Left lobe of liver (tissue), 2 donors: ENCODE results near the gene APOBEC3A. TPM values are rescaled to one million over a fixed set of nuclear protein-coding genes. Genes with fewer than 3 reads are reported as not detected.
A peak's percentile ranks its signal among the peaks of the same experiment; 100 is the strongest.
"Not testable (repeated sequence)": the region's sequence is repeated elsewhere in the genome, so short reads cannot be mapped to it uniquely, and the experiment has no call there.

Experiments
- ATAC-seq: fragments of 200-7000 bp; cut with Tn5 transposase; one replicate; pipeline ENCODE4 v1.9.1; 2020; ENCODE audit warnings: mild to moderate bottlenecking, moderate library complexity
- DNase-seq: peaks from one replicate; pipeline ENCODE4 v3.0.0-alpha.2; 2020; ENCODE audit warnings: low spot score
- total RNA-seq: library from RNA; stranded (reverse); gene quantifications from one replicate; pipeline ENCODE4 v1.2.1, GENCODE V29; 2021
- donor health status: DM: no; HTN: no; CAD: no; lungs with moderate emphysema.
- donor health status: DM: no; HTN: yes; CAD: no.

Gene APOBEC3A
- total RNA-seq, 1 donor from 2014 or later, result 0.98 TPM

DNA sequence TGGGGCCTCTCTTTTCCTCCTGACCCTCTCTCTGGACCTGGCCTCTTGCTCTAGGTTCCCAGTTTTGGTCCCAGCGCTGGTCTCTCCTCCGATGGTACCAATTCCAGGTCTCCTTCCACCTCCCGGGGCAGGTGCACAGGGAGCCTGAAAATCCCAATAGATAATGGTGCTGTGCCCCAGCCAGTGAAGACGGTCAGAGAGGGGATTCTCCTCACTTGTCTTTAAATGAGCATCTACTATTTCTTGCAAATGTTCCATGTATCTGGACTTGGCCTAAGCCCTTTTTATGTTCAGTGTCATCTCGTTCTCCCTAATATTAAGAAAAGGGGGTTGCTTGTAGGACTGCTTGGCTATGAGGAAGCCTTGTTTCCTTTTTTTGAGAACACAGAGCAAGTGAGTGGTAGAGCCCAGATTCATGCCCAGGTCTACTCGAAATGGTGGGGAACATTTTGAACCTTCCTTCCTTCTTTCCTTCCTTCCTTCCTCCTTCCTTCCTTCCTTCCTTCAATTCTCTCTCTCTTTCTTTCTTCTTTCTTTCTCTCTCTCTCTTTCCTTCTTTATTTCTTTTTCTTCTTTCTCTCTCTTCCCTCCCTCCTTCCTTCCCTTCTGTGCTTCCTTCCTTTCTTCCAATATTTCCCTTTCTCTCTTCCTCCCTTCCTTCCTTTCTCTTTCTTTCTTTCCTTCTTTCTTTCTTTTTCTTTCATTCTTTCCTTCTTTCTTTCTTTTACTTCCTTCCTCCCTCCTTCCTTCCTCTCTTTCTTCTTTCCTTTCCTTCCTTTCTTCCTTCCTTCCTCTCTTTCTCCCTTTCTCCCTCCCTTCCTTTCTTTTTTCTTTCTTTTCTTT lies 620 bp downstream of the APOBEC3A start:
- ATAC-seq (no peak), DNase-seq (no peak)

DNA sequence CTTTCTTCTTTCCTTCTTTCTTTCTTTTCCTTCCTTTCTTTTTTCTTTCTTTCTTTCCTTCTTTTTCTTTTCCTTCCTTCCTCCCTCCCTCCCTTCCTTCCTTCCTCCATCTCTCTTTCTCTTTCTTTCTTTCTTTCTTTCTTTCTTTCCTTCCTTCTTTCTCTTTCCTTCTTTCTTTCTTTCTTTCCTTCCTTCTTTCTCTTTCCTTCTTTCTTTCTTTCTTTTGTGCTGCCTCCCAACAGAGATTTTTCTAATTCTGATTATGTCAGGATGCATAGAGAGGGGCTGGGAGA lies 1.2 kb downstream of the APOBEC3A start:
- ATAC-seq, DNase-seq: not testable (repeated sequence)

DNA sequence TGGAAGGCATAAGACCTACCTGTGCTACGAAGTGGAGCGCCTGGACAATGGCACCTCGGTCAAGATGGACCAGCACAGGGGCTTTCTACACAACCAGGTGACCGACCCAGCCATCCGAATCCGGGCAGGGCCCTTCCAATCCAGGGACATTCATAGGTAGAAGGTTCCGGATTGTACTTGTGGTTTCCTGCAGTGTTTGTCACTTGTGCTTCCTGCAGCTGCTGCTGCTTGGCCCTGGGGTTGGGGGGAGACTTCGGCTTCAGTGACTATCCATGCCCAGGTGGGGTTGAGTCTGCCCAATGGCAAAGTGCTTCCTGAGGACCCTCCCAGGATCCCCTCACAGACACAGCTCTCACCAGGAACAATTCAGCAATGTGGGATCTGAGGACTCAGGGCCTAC lies 2.2 kb downstream of the APOBEC3A start:
- ATAC-seq, result no peak
- no peak for DNase-seq

DNA sequence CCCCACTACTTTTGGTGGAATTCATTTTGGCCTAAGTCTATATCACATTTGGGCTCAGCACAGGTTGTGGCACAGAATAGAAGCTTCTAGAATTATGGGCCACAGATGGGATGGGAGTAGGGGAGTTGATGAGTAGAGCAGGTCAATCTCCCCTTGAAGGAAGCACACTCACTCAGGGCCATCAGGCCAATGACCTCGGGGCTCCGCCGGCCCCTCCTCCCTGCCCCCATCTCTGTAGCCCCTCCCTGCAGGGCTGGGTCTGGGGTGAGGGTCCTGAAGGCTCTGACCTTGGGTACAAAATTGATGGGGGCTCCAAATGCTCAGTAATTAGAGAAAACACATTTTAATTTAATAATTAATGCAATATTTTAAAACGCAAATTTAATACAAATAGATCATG lies 3.3 kb downstream of the APOBEC3A start:
- not testable (repeated sequence) for DNase-seq, ATAC-seq

DNA sequence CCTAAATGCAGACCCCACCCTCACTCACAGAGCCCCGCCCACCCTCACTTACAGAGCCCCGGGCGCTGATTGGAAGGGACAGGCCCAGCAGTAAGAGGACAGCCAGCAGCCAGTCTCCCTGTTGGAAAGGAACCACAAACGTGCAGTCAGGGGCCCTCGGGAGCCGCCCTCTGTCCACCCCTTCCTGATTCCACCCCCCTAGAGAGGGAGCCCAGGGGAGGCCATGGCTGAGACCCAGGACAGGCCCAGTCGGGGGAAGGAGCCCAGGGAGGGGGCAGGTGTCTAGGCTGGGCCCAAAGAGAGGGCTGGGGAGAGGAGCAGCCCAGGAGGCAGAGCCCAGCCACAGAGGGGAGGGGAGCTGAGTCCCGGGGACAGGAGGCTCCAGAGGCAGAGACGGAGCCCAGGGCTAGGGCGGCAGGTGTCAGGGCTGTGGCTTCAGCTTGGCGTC lies 5.9 kb downstream of the APOBEC3A start:
- peak; percentile 13 for ATAC-seq
- not testable (repeated sequence) for DNase-seq

DNA sequence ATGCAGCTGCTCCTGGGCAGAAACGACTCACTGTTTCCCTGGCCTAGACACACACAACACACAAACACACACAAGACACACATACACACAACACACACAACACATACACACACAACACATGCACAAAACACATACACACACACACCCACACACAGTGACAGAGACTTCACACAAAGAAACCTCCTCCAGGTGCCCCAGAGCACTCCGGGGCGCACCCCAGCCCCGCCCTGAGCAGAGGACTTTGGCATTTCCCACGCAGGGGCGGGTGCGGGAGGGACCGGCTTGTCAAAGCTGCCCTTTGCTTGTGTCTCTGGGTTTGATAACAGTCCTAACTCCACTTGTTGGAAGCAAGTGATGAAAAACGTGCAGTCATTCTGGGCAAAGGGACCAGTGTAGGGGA lies 6.5 kb downstream of the APOBEC3A start:
- ATAC-seq (peak; percentile 76), DNase-seq (no peak)

DNA sequence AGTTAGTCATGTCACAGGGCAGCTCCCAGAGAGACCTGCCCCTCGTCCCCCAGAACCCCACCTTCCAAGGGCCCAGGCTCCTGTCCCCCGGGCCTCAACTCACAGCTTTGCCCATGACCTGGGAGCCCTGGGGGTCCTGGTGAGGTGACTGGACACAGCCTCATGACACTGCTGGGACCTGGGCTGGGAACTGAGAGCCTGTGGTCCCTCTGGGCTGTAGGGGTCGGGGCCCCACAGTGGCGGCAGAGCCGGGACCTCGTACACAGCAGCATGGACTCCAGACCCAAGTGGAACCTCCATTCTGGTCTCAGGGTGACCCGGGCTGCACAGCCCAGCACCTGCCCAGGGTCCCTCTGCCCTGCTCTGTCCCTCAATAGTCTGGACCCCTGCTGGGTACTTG lies 6.9 kb downstream of the APOBEC3A start:
- DNase-seq, result no peak
- no peak for ATAC-seq

DNA sequence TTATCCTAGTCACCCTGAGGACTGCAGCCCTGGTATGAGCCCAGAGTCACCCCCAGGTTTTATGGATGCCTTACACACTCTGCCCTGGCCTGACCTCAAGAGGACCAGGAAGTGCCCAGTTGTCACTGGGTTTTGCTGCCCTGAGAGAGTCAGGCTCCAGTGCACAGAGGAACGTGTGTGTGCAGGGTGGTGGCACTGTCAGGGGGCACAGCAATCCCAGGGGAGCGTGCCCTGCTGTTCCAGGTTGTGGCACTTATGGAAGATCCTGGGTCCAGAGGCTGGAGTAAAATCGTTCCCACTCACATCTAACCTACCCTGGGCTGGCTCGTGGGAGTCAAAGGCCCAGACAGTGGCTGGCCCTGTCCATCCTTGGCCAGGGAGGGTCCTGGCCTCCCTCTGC lies 7.6 kb downstream of the APOBEC3A start:
- DNase-seq (no peak), ATAC-seq (no peak)

DNA sequence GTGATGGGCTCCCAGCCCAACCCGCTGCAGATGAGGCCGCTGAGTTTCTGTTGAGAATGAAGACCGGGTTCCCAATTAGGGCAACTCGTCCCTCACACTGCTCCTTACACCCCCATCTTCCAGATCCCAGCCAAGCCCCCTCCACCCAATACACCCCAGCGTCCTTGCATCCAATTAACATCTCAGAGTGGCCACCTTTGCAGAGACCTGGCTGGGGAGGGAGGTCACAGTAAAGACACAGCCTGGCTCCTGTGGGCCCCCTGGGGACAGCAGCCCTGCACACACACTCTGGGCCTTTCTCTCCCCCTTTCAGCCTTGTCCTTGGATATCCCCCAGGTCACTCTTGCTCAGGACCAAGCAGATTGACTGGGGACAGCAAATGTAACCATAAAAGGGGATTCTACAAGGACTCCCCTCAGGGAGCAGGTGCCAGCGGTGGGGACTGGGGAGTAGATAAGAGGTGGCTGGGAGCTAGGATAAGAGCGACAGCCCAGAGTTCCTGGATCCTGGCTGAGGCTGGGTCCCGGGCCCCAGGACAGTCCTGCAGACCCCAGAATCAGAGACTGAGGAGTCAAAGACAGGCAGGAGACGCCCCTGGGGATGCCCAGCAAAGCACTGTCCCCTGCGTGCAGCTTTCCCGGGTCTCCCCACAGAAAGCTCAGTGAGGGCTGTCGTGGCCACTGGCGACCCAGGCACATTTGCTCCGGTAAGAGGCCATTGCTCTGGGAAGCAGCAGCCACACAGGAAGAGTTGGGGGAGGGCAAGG lies 8.4 kb downstream of the APOBEC3A start:
- no peak for ATAC-seq
- no peak for DNase-seq

DNA sequence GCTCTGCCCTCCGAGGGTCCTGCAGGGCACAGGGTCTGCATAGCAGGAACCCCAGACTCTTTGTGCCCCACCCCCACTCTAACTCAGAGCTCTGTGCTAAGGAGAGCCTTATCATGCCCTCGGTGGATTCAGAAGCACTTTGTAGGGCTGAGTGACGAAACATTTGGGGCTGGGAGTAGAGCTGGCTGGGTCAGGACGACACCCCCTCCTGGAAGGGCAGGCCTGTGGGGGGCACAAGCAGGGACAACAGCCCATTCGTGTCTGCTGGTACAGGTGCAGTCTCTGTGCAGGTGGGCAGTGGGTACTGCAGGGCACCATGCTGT lies 8.9 kb downstream of the APOBEC3A start:
- DNase-seq, result no peak
- no peak for ATAC-seq

DNA sequence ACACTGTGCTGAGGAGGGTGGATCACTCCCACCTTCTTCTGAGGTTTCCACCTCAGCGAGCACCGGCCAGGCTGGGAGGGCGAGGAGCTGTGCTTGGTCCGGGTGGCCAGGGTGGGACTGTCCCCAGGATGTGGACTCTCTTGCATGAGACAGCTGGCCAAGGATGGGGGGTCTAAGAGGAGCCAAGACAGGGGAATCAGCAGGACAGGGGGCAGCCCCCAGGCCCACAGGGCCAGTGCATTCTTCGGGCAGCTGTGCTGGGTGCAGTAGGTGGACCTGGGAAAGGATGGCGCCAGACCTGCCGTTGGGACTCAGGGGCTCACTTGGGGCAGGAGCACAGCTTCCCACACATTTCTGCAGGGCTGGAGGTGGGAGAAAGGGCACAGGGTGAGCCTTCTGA lies 9.5 kb downstream of the APOBEC3A start:
- DNase-seq (no peak), ATAC-seq (no peak)

DNA sequence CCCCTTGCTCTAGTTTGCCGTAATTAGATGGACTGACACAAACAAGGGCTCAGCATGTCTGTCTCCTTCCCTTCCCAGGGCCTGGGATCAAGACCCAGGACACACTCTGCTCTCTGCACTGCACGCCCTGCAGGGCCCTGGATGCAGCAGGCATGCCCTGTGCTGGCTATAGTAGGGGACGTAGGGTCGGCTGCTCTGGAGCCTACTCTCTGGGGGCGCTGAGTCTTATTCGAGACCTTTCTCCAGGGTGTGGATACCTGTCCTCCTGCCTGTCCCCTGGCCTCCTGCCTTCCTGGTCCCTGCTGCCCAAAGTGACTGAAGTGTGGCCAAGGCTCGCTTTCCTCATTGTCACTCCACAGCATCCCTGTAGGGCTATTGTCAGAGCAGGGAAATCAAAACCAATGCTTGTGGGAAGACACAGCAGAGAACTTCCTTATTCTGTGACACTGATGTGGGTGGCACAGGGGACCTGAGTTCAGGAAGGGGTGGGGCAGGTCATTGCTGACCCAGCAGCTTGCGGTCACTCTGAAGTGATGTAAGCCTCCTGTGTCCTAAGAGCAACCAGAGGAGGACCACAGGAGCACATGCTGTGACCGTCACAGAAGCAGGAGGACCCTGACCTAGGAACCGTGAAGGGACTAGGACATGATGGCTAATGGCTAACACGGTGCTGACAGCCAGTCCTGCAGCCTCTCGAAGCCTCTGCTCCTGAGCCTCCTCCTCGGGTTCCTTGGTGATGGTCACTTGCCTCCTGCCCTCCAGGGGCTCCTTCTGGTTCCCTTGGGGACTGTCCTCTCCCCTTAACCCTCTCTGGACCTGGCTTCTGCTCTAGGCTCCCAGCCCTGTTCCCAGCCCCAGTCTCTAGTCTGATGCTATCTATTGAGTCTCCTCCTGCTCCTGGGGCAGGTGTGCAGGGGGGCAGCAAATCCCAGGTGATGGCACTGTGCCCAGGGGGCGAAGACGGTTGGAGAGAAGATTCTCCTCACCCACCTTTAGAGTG lies 10.3 kb downstream of the APOBEC3A start:
- ATAC-seq (peak; percentile 23), DNase-seq (no peak)

DNA sequence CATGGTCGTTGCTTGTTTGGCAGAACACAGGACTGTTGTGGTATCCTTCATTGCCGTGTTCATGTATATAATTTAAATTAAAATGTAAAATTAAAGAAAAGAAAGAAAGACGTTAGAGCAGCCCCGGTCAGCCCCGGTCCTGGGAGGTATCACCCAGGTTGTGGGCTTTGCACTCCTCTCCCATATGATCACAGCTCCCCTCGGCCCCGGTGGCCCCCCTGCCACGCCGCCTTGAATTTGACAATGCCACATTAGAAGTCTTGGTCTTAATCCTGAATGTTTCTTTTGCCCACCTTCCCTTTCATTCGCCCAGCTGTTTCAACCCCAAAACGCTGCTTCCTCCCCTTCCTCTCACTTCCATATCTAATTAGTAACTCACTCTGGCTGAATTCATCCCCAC lies 11.4 kb downstream of the APOBEC3A start:
- DNase-seq, result no peak
- ATAC-seq, result no peak

DNA sequence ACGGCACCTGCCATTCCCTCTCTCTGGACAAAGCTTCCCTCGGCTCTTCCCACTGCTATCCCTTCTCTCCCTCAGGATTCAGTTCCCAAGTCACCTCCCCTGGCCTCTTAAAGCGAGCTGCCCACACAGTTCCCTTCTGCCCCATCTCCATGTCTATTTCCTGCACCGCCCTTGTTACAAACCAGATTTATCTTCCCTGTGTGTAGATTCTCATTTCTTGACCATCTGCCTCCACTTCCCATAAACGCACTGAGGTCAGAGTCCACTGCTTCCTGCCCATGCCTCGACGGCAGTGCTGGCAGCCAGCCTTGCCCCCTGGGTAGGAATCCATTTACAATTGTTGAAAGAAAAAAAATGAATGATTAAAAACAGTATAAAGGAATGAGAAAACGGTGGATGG lies 13.1 kb downstream of the APOBEC3A start:
- ATAC-seq, result no peak
- DNase-seq, result no peak

DNA sequence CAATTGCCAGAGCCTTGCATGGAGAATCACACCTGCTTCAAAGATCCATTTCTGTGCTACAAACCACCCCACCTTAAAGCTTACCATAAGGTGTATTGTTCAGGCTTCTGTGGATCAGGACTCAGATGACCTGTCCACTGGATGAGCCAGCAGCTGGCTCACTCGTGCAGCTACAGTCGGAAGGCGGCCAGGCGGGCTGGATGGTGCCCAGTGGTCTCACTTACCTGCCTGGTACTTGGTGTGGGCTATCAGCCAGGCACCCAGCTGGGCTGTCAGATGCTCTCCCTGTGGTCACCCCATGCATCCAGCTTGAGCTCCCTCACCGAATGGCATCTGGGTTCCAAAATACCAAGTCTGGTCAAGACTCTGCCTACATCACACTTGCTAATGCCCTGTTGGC lies 13.8 kb downstream of the APOBEC3A start:
- no peak for DNase-seq
- ATAC-seq, result no peak

DNA sequence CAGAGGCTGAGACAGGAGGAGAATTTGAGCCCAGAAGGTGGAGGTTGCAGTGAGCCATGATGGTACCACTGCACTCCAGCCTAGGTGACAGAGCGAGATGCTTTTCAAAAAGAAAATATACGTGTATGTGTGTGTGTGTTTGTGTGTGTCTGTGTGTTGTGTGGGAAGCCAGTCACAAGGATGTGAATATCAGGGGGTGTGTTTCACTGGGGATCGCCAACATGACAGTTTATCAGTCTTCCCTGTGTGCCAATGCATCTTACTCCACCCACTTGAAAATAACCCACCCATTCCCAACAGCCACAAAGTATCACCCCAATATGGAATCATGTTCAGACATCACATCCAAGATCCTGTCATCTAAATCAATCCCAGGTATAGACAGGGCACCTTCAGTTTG lies 14.4 kb downstream of the APOBEC3A start:
- DNase-seq (no peak), ATAC-seq (no peak)

DNA sequence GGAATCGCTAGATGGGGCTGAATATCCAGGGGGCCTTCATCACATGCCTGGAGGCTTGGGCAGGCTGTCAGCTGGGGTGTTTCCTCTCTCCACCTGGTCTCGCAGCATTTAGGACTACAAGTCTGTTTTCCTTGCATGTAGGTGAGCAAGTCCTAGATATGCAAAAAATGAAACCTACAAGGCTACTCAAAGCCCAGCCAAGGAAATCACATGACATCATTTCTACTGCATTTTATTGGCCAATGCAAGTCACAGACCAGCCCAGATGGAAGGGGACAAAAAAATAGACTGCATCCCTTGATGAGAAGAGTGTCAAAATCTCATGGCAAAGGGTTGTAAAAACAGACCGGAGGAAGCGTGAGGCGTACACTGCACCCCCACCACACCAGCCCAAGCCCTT lies 15.1 kb downstream of the APOBEC3A start:
- no peak for DNase-seq
- ATAC-seq, result no peak

DNA sequence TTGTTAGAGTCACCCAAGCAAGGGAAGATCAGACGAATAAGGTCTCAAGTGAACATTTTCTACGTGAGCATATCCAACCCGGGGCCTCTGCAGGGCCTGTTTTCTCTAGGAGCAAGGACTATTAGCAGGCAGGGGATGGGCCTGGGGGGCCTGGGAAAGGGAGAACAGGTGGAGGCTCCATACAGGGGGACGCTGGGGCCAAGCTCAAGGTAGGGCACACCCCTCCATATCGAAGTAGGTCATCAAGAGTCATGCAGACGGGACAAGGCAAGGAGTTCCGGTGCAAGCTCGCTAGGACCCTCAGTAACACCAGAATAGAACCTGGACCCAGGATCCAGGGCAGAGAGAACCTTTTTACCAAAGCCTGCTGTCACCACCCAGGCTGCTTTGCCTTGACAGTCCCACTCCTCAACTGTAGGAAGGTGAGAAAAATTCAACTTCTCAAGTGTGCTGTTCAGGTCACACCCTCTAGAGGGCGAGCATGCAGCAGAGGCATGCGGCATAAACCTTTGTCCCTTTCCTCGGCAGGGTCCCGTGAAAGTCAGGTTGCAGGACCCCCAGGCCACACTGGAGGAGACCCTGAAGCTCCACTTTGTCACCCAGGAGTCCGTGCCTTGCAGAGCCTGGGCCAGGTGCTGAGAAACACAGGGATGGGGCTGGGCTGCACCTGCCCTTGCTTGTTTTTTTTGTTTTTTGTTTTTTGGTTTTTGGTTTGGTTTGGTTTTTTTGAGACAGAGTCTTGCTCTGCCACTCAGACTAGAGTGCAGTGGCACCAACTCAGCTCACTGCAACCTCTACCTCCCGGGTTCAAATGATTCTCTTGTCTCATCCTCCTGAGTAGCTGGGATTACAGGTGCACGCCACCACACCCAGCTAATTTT lies 16.1 kb downstream of the APOBEC3A start:
- ATAC-seq (peak; percentile 85), DNase-seq (no peak)

DNA sequence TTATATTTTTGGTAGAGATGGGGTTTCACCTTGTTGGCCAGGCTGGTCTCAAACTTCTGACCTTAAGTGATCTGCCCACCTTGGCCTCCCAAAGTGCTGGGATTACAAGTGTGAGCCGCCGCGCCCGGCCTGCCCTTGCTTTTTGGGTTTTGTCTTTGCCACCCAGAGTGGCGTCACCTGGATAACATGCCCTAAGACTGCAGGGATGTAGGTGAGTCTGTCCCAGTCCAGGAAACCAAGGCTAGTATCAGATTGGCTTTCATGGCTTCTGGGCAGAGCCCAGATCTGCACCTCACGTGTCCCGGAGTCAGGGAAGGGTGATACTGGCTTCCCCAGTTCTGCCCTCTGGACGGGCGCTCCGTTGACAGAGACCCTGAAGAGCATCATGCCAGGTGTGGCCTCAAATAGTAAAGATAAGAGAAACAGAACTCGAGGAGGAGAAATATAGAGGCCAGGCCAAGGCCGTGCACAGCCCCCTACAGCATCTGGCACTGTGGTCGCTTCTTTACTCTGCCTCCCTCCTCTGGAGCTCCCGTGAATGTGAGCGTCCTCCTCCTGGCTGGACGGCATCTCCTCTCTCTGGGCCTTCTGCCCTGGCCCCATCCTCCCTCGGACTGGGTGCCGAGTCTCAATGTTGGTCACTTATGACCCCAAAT lies 16.9 kb downstream of the APOBEC3A start:
- DNase-seq (no peak), ATAC-seq (no peak)

DNA sequence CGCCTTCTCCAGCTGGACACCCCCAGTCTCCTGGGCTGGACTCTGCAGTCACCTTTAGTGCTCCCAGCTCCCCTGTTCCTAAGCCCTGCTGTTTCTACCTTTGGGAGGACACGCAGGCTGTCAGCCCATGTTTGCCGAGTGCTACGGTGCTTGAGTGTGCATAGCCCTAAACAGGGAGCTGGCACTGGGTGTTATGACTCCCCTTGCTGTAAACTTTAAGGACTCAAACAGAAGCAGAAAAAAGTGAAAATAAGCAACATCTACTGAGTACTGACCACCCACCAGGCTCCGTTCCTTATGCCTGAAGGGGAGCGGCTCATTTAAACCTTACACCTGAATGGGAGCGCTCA lies 17.4 kb downstream of the APOBEC3A start:
- ATAC-seq (no peak), DNase-seq (no peak)
